HCT116 (cell line): Measurements from ENCODE around the gene NECAB2. TPM values are rescaled to one million over a fixed set of nuclear protein-coding genes. Genes with fewer than 3 reads are reported as not detected.

Experiments used
- ATAC-seq: fragments of 200-7000 bp; cut with Tn5 transposase; 2 replicates; pipeline ENCODE4 v1.9.1; 2020; ENCODE audit warnings: mild to moderate bottlenecking, moderate library complexity
- BruUV-seq: library from RNA; stranded (reverse); fragments of 400-500 nt; replicated peaks from 2 replicates; lab custom pipeline; 2021; lab: Mats Ljungman, UMichigan
- CTCF ChIA-PET: fragments of 300-600 bp; sonication (Branson Sonifier 250); formaldehyde crosslinking; loops from one replicate; lab custom pipeline; 2021; ENCODE audit warnings: antibody characterized with exemption; lab: Charles Lee
- POLR2A ChIA-PET: fragments of 300-600, 350-600 bp; sonication (Branson Sonifier 250); formaldehyde crosslinking; loops from one replicate; lab custom pipeline; 2021; ENCODE audit warnings: antibody characterized with exemption; lab: Charles Lee
- RAD21 ChIA-PET, 2 experiments: fragments of 300-600 bp; sonication (Branson Sonifier 250); formaldehyde crosslinking; loops; one replicate each; lab custom pipeline; 2023; ENCODE audit warnings: low total read pairs in 2 of 2; ENCODE audit not compliant: uncharacterized antibody in 2 of 2, unreplicated experiment in 2 of 2, low non-redundant PET in 1 of 2; lab: Charles Lee
- DNase-seq: peaks from one replicate; pipeline ENCODE4 v3.0.0-alpha.2; 2010; ENCODE audit warnings: low read depth, low spot score
- H2AFZ ChIP-seq: fragments of 200-600 bp; shearing (Covaris generic), sonication (generic); 2 replicates; pipeline ENCODE4 v1.6.1; 2017; ENCODE audit warnings: low read depth, mixed run types, mixed read lengths, antibody characterized with exemption, low read length; ENCODE audit not compliant: poor library complexity, severe bottlenecking
- H3K27ac ChIP-seq: 2 replicates; pipeline ENCODE4 v1.5.1; 2012; ENCODE audit warnings: low read depth, low read length
- H3K27me3 ChIP-seq: fragments of 200-600 bp; sonication (generic); 2 replicates; pipeline ENCODE4 v1.6.1; 2016; ENCODE audit warnings: mixed run types, low read length, mixed read lengths; ENCODE audit not compliant: insufficient read depth
- H3K36me3 ChIP-seq, 2 experiments: fragments of 200-500 bp in 1 of 2; fragments of 200-600 bp in 1 of 2; sonication (Bioruptor generic) in 1 of 2; sonication (generic) in 1 of 2; 2 replicates each; pipeline versions ENCODE4 v1.5.1 to v1.6.1; 2014 to 2016; ENCODE audit warnings: low read length in 2 of 2, inconsistent platforms in 1 of 2, mixed read lengths in 1 of 2, mixed run types in 1 of 2; ENCODE audit not compliant: insufficient read depth in 2 of 2, control insufficient read depth in 1 of 2
- H3K4me1 ChIP-seq, 2 experiments: fragments of 200-600 bp in 1 of 2; sonication (generic) in 1 of 2; 2 replicates each; pipeline versions ENCODE4 v1.5.1 to v1.6.1; 2012 to 2017; ENCODE audit warnings: low read length in 2 of 2, inconsistent platforms in 1 of 2, mild to moderate bottlenecking in 1 of 2, mixed read lengths in 1 of 2, mixed run types in 1 of 2, moderate library complexity in 1 of 2; ENCODE audit not compliant: insufficient read depth in 2 of 2, control insufficient read depth in 1 of 2
- H3K4me2 ChIP-seq: fragments of 200-600 bp; sonication (generic); 2 replicates; pipeline ENCODE4 v1.6.1; 2017; ENCODE audit warnings: mixed run types, low read length, mixed read lengths
- H3K4me3 ChIP-seq, 2 experiments: fragments of 200-600 bp in 1 of 2; sonication (generic) in 1 of 2; replicated peaks in 1 of 2; 2 replicates each; pipeline ENCODE4 v1.5.1; 2011 to 2016; ENCODE audit warnings: low read length in 2 of 2, control low read depth in 1 of 2, low read depth in 1 of 2, mild to moderate bottlenecking in 1 of 2, mixed read lengths in 1 of 2, mixed run types in 1 of 2
- H3K79me2 ChIP-seq: fragments of 200-600 bp; sonication (generic); 2 replicates; pipeline ENCODE4 v1.6.1; 2017; ENCODE audit warnings: mild to moderate bottlenecking, mixed run types, low read length, moderate library complexity, mixed read lengths; ENCODE audit not compliant: insufficient read depth
- H3K9ac ChIP-seq: fragments of 200-600 bp; sonication (generic); 2 replicates; pipeline ENCODE4 v1.6.1; 2016; ENCODE audit warnings: low read length, mixed read lengths
- H3K9me2 ChIP-seq: fragments of 200-600 bp; sonication (generic), shearing (Covaris generic); 2 replicates; pipeline ENCODE4 v1.6.1; 2017; ENCODE audit warnings: mixed run types, mild to moderate bottlenecking, moderate library complexity; ENCODE audit not compliant: insufficient read depth
- H3K9me3 ChIP-seq, 2 experiments: fragments of 200-500 bp in 1 of 2; fragments of 200-600 bp in 1 of 2; sonication (Bioruptor generic) in 1 of 2; sonication (generic) in 1 of 2; 2 replicates each; pipeline ENCODE4 v1.6.1; 2014 to 2017; ENCODE audit warnings: low read length in 2 of 2, mixed read lengths in 2 of 2, inconsistent platforms in 1 of 2, low read depth in 1 of 2, mild to moderate bottlenecking in 1 of 2, mixed run types in 1 of 2, moderate library complexity in 1 of 2; ENCODE audit not compliant: control insufficient read depth in 1 of 2, insufficient read depth in 1 of 2
- H4K20me1 ChIP-seq: fragments of 200-600 bp; sonication (generic), shearing (Covaris generic); 2 replicates; pipeline ENCODE4 v1.6.1; 2017; ENCODE audit warnings: mixed run types, mild to moderate bottlenecking, moderate library complexity; ENCODE audit not compliant: insufficient read depth
- CBX3 ChIP-seq: IDR thresholded peaks from 2 replicates; pipeline ENCODE4 v1.6.1; 2012; ENCODE audit warnings: low read depth
- EGR1 ChIP-seq: IDR thresholded peaks from 2 replicates; pipeline ENCODE4 v1.6.1; 2012; ENCODE audit warnings: low read depth
- ELF1 ChIP-seq: IDR thresholded peaks from 2 replicates; pipeline ENCODE4 v1.6.1; 2012; ENCODE audit warnings: low read depth, borderline replicate concordance
- EZH2 ChIP-seq: fragments of 200-600 bp; sonication (generic); IDR thresholded peaks from 2 replicates; pipeline ENCODE4 v1.6.1; 2017; ENCODE audit warnings: antibody characterized with exemption, mixed run types
- FOSL1 ChIP-seq: IDR thresholded peaks from 2 replicates; pipeline ENCODE4 v1.6.1; 2012; ENCODE audit warnings: low read depth
- POLR2A ChIP-seq: IDR thresholded peaks from 2 replicates; pipeline ENCODE4 v1.7.0; 2011; ENCODE audit warnings: borderline replicate concordance; ENCODE audit not compliant: insufficient read depth, insufficient read length; ENCODE audit errors: extremely low read depth
- SP1 ChIP-seq: IDR thresholded peaks from 2 replicates; pipeline ENCODE4 v1.6.1; 2012; ENCODE audit warnings: low read depth
- SRF ChIP-seq: IDR thresholded peaks from 2 replicates; pipeline ENCODE4 v1.6.1; 2012; ENCODE audit warnings: low read depth
- intact Hi-C: fragments of 100-400 bp; cut with micrococcal nuclease; formaldehyde crosslinking; loops from 2 replicates; pipeline ENCODE4 v1.10.0; 2022
- total RNA-seq: library from RNA; stranded (reverse); gene quantifications from one replicate; pipeline ENCODE4 v1.2.1, GENCODE V29; 2021; ENCODE audit not compliant: unreplicated experiment
- TF ChIP-seq, protein P1 (sequence below), 3 experiments: fragments of 200-600 bp in 1 of 3; sonication (generic) in 1 of 3; IDR thresholded peaks in 2 of 3; conservative IDR thresholded peaks in 1 of 3; 2 replicates each; pipeline ENCODE4 v1.5.1; 2012 to 2017; ENCODE audit warnings: low read depth in 2 of 3, low read length in 2 of 3, antibody characterized with exemption in 1 of 3, borderline replicate concordance in 1 of 3, control low read depth in 1 of 3, mild to moderate bottlenecking in 1 of 3, mixed read lengths in 1 of 3, mixed run types in 1 of 3, moderate library complexity in 1 of 3; ENCODE audit not compliant: insufficient read depth in 1 of 3
- TF ChIP-seq, protein P2 (sequence below): IDR thresholded peaks from 2 replicates; pipeline ENCODE4 v1.6.1; 2012
- TF ChIP-seq, protein P3 (sequence below): IDR thresholded peaks from 2 replicates; pipeline ENCODE4 v1.6.1; 2011; ENCODE audit warnings: mild to moderate bottlenecking, low read length, moderate library complexity; ENCODE audit not compliant: insufficient replicate concordance; ENCODE audit errors: extremely low read depth

Gene NECAB2
- total RNA-seq, 1 experiment from 2014 or later: 0.61 TPM

DNA sequence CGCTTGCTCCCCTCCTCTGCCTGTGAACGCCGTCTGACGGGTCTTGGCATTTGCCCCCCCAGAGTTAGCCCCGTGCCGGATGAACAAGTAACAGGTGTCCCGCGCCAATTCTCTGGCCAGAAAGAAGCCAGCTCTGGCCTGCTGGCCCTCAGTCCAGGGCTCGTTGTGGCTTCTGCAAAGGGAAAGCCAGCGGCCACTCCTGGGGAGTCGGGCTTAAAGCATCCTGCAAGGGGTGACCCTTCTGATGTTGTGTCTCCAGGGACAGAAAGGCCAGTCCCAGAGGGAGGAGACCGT lies 33.4 kb upstream of the NECAB2 start:
- no TSS peak for BruUV-seq

DNA sequence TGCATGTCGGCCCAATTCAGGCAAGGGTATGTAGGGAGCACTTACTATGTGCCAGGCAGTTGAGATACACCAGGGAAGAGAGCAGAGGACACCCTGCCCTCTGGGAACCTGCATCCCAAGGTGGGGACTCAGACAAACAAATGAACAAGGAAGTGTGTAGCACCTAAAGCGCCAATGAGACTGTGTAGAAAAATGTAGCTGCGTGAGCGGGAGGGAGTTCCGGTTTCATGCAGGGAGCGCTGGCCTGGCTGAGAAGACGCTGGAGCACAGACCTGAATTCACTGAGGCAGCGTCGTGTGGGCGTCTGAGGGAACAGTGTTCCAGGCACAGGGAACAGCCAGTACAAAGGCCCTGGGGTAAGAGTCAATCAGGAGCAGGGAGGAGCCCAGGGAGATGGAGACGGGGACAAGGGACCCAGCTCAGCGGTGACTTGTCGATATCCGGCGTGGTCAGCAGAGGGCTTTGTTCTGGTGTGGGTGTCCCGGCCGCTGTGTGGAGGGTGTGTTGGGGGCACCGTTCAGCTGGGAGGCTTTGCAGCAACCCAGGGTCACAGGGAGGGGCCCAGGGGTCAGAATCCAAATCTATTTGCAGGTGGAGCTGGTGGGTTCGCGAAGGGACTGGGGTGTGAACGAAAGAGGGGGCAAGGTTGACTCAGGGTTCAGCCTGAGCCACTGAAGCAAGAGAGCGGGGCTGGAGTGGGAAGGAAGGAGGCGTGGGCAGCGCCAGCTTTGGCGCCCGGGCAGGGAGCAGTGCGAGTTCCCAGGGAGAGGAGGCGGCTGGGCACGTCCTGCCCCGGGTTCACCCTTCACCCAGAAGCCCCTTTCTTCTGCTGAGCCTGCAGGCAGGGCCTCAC lies 32.8 kb upstream of the NECAB2 start:
- CTCF ChIA-PET: interaction anchor here (1.4 kb wide), 1 partner anchor 8 kb away, joined by 4 read pairs; no protein-coding TSS in a partner anchor
- Histone ChIP-seq H3K36me3 (no peaks in the 10 kb centered on the region), H3K9me2 (no peaks in the 10 kb centered on the region), H3K27ac (no peak overlapping the region), H3K79me2 (no peaks in the 10 kb centered on the region), H3K9me3 (no peaks in the 10 kb centered on the region), H3K4me3 (no peak overlapping the region), H3K4me1 (peaks cover 0 to 10% of the 10 kb centered on the region in 2 experiments; a peak in 1 of 4 replicates), H3K4me2 (no peak overlapping the region), H4K20me1 (no peaks in the 10 kb centered on the region), H2AFZ (no peak overlapping the region), H3K27me3 (no peaks in the 10 kb centered on the region), H3K9ac (no peak overlapping the region)
- DNase-seq (no peak), ATAC-seq (no peak)
- POLR2A ChIA-PET: no interaction called here
- intact Hi-C loops: no loop called here
- no TSS peak for BruUV-seq
- RAD21 ChIA-PET: no interaction called here
- TF ChIP-seq CBX3 (no peak), EZH2 (no peak), SRF (no peak), ELF1 (no peak), EGR1 (no peak), SP1 (no peak), POLR2A (no peak)
- TF ChIP-seq, protein P1, sequence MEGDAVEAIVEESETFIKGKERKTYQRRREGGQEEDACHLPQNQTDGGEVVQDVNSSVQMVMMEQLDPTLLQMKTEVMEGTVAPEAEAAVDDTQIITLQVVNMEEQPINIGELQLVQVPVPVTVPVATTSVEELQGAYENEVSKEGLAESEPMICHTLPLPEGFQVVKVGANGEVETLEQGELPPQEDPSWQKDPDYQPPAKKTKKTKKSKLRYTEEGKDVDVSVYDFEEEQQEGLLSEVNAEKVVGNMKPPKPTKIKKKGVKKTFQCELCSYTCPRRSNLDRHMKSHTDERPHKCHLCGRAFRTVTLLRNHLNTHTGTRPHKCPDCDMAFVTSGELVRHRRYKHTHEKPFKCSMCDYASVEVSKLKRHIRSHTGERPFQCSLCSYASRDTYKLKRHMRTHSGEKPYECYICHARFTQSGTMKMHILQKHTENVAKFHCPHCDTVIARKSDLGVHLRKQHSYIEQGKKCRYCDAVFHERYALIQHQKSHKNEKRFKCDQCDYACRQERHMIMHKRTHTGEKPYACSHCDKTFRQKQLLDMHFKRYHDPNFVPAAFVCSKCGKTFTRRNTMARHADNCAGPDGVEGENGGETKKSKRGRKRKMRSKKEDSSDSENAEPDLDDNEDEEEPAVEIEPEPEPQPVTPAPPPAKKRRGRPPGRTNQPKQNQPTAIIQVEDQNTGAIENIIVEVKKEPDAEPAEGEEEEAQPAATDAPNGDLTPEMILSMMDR (IDR thresholded peaks at IDR 0.05 in 2 of 3, conservative IDR thresholded peaks at IDR 0.05 in 1 of 3; ENCODE audit: borderline replicate concordance in 1 of 3, insufficient read depth in 1 of 3, low read depth in 2 of 3, low read length in 2 of 3): no peak
- TF ChIP-seq, protein P2, sequence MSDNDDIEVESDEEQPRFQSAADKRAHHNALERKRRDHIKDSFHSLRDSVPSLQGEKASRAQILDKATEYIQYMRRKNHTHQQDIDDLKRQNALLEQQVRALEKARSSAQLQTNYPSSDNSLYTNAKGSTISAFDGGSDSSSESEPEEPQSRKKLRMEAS: no peak
- TF ChIP-seq, protein P3, sequence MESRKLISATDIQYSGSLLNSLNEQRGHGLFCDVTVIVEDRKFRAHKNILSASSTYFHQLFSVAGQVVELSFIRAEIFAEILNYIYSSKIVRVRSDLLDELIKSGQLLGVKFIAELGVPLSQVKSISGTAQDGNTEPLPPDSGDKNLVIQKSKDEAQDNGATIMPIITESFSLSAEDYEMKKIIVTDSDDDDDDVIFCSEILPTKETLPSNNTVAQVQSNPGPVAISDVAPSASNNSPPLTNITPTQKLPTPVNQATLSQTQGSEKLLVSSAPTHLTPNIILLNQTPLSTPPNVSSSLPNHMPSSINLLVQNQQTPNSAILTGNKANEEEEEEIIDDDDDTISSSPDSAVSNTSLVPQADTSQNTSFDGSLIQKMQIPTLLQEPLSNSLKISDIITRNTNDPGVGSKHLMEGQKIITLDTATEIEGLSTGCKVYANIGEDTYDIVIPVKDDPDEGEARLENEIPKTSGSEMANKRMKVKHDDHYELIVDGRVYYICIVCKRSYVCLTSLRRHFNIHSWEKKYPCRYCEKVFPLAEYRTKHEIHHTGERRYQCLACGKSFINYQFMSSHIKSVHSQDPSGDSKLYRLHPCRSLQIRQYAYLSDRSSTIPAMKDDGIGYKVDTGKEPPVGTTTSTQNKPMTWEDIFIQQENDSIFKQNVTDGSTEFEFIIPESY: no peak

More for the DNA sequence above, 33.4 kb upstream of the NECAB2 start:
- no peak overlapping the region for H3K9ac ChIP-seq
- H3K9me3 ChIP-seq: no peaks in the 10 kb centered on the region
- intact Hi-C loops: no loop called here
- no peak overlapping the region for H2AFZ ChIP-seq
- peaks cover 0 to 10% of the 10 kb centered on the region in 2 experiments; a peak in 1 of 4 replicates for H3K4me1 ChIP-seq
- no peak overlapping the region for H3K4me2 ChIP-seq
- CTCF ChIA-PET: interaction anchor here (1.4 kb wide), 1 partner anchor 8 kb away, joined by 4 read pairs; no protein-coding TSS in a partner anchor
- no peak for TF ChIP-seq FOSL1
- no peak overlapping the region for H3K27ac ChIP-seq
- no peak for ATAC-seq
- no peak overlapping the region for H3K4me3 ChIP-seq
- no peaks in the 10 kb centered on the region for H4K20me1 ChIP-seq
- no peaks in the 10 kb centered on the region for H3K27me3 ChIP-seq
- no peaks in the 10 kb centered on the region for H3K9me2 ChIP-seq
- RAD21 ChIA-PET: no interaction called here
- no peaks in the 10 kb centered on the region for H3K36me3 ChIP-seq
- POLR2A ChIA-PET: no interaction called here
- no peaks in the 10 kb centered on the region for H3K79me2 ChIP-seq
- DNase-seq: no peak
